DMS 273 (cell line): ENCODE data around the gene FRRS1L.
"Not testable (repeated sequence)": the region's sequence is repeated elsewhere in the genome, so short reads cannot be mapped to it uniquely, and the experiment has no call there.

ENCODE experiments used
- DNase-seq: peaks from one replicate; lab custom pipeline; 2025; ENCODE audit not compliant: unreplicated experiment; lab: John Stamatoyannopoulos, UW

FRRS1L gene

GRCh38 chr9:109133533-109133932 lies 33.5 kb downstream of the FRRS1L start:
- DNase-seq = no peak

DNA sequence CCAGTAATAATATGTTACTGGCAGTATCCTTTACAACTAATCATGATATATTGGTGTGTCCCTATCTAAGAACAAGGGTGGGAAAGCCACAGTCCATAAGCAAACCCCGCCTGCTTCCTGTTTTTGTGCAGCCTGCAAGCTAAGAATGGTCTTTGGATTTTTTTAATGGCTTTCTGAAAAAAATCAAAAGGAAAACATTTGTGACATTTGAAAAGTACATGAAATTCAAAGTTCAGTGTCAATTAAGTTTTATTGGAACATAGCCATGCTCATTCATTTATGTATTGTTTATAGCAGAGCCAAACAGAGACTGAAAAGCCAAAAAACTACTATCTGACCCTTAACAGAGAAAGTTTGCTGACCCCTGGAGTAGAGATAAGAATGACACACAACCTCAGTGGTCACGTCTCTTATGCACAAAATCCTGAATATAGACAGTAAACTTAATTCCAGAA lies 34.5 kb downstream of the FRRS1L start:
- DNase-seq = no peak

GRCh38 chr9:109129470-109130197 lies 37.4 kb downstream of the FRRS1L start:
- DNase-seq = no peak

DNA sequence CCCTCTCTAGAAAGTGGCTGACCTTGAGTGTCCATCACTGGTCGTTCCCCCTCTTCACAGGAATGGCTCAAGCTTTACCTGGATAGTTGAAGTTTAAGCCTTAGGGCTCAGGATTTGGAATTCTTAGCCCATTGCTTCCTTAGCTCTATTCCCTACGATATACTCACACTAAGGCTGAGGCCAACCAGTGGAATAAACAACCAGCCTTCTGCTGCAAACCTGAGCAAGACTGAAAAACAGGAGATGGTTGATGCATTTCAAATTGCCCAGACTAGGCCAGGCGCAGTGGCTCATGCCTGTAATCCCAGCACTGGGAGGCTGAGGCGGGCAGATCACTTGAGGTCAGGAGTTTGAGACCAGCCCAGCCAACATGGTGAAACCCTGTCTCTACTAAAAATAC lies 40.4 kb downstream of the FRRS1L start:
- DNase-seq = not testable (repeated sequence)

DNA sequence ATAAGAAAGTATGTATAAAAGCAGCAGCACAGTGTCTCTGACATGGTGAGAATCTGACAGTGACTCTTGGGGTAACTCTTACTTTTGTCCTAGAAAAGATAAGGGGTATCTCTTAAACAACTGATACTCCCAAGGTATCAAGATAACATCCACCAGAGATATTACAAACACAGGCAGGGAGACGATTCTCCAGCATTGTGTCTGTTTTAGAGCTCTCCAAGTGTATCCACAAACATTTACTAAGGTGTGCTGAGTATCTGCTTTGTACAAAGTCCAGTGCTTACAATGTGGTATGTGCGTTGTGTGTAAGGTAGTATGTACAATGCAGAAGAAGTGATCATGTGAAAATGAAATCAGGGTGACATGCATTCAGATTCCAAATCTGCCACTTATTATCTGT lies 42.9 kb downstream of the FRRS1L start:
- no peak for DNase-seq

DNA sequence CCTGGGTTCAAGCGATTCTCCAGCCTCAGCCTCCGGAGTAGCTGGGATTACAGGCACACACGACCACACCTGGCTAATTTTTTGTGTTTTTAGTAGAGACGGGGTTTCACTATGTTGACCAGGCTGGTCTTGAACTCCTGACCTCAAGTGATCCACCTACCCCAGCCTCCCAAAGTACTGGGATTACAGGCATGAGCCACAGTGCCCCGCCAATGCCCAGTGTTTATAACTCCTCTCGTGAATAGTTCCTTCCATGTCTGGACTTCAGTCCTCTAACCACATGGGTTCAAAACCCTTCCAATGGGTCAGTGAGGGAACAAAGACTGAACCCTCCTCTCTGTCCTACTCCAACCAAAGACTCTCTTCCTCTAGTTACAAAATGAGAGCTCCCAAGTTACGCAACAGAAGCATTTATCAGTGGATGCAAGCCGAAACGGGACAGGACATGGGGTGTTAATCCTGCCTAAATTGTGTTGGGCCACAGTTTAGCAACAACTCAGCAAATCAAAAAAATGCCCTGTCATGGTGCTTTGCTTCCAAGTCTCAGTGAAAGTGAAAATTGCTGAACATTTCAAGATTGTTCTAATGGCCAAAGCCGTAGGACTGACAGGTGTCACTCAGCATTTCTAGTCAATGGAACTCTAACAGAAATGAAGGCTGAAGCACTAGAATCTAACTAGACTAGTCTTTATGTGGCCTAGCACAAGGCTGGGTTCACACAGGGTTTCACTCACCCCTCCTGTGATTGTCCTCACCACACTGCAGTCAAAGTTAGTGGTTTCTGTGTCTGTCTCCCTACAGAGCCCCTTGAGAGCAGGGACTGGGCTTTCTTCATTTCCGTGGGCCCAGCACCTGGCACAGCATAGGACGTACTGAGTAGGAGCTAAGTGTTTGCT lies 44.1 kb downstream of the FRRS1L start:
- no peak for DNase-seq

DNA sequence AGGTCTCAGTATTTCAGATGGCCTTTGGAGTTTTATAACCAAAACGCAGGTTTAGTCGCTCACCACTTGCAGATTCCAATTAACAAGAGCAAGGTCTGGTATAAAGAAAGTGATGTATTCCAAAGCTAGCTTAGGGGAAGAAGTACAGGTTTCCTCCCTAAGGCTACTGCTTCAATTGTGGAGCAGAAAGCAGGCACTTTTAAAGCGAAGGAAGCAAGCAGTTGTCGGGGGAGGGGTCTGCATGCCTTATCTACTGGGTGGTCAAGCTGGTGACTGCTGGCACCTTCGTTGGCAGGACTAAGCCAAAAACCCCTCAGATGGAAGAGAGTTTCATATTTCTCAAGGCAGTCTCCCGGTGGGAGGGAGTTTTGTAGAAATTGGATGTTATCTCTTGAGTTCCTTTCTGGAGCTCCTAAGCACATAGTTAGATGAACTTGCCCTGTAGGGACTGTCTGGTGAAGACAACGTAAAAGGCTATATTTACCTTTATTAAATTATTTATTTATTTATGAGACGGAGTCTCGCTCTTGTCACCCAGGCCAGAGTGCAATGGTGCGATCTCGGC lies 45.7 kb downstream of the FRRS1L start:
- DNase-seq = no peak

DNA sequence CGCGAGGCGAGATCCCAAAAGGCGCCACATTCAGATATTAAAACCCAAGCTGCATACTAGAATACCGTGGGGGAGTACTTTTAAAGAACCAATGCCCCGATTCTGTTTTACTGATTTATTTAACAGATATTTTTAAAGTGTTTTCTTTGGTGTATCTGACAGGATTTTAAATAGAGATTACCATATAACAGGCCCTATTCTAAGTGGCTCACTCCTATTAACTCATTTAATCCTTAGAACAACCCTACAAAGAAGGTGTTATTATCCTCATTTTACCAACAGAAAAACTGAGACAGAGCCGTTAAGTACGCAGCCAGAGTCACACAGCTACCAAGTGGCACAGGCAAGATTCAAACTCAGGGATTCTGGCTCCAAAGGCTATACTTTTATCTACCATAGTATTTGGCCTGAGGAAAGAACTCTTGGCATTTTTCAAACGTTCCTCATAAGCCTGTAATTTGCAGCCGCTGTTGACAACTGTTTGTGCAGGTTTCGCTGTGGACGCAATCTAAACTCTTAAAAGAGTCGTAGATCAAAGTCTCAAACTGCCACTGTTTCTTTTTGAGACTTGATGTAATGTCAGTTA lies 46.8 kb downstream of the FRRS1L start:
- DNase-seq = no peak

- DNase-seq = peak; percentile 99
These were observed 47.4 kb downstream of the FRRS1L start, which contains the start of gene TMEM245 for GRCh38 chr9:109119439-109120203. Gene TMEM245, minus strand, starts transcription at chr9:109119947. Its CDS starts 34 bp downstream, at chr9:109119913.

DNA sequence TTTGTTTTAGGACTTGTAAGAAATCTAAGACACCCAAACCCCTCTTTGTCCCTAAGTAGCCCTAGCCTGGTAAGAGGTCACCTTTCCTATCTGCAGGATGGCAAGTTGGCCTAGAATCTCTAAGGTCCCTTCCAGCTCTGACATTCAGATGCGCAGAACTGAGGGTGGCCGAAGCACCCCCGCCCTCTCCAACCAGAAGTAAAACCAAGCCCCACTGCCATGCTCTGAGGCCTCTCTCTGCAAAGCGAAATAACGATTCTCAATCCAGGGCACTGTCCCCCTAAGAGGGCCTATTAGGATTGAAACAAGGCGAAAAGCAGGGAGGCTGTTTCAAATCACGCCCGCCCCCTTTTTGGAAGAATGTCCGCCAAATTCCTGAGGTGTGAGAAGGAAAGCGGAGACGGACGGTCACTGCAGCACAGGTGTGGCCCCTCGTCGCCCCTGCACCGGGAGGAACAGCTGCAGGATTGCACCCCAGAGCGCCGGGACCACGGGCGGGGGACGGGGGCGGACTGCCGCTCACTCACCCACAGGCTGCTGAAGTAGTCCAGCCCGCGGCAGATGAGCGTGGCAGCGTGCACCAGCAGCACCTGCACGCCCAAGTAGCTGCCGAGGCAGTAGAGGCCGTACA lies 48.1 kb downstream of the FRRS1L start:
- peak; percentile 50 for DNase-seq

DNA sequence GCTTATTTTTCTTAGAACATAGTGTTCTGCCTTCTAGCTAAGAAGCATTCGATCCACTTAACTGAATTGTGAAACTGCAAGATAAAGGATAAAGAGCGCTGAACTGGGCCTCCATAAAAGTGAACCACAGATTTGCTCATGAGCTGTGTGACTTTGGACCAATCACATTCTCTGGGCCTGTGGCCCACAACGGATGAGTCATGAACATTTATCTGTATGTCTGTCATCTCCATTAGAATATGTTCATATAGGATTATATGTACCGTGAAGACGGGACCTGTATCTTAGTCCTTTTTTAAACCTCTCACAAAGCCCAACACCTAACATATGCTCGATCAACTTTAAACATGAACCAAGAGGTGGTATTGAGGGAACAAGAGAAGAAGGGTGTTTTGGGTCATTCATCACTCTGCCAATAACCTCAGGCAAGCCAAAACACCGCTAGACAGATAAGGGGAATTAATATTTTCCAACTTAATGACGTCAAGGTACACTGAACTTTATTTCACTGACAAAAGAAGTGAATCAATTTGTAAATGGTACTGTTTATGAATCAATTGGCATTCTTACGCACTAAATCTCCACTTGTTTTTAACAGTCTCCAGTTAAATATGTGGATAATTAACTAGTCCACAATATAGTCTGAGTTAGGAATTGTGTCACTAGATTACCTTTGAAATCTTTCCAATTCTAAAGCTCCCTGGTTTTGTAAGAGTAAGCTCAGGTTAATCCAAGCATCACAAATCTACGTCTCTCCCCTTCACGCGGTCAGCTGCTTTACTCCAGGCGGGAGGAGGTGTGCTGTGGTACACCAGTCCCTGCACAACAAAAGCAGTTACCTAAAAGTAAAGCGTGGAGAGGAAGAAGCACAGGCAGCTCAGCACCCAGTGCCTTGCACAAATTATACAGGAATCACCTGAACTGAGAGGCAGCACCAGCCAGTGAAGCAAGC lies 48.9 kb downstream of the FRRS1L start:
- peak; percentile 45 for DNase-seq

DNA sequence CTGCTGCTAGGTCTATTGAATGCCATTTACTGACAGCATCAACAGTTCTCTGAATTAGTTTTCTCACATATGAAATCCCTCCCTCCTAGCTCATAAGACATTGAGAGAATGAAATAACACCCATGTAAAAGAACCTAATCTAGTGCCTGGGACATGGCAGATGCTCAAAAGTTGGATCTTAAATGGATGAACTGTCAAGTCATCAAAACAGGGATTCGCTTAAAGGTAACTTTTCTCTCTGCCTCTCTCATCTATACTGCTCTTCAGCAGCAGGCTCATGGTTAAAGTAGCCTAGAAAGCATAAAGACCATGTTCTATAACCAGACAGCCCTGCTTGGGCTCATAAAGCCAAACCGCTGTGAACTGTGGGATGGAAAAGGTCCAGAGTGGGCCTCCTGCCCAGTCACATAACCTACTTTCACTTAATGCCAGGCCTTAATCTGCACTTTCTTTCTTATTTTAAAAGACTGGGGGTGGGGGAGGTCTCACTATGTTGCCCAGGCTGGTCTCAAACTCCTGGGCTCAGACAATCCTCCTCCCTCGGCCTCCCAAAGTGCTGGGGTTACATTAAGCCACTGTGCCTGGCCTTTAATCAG lies 51.0 kb downstream of the FRRS1L start:
- no peak for DNase-seq

- DNase-seq = no peak
These were observed 52.4 kb downstream of the FRRS1L start for GRCh38 chr9:109114670-109115069.

DNA sequence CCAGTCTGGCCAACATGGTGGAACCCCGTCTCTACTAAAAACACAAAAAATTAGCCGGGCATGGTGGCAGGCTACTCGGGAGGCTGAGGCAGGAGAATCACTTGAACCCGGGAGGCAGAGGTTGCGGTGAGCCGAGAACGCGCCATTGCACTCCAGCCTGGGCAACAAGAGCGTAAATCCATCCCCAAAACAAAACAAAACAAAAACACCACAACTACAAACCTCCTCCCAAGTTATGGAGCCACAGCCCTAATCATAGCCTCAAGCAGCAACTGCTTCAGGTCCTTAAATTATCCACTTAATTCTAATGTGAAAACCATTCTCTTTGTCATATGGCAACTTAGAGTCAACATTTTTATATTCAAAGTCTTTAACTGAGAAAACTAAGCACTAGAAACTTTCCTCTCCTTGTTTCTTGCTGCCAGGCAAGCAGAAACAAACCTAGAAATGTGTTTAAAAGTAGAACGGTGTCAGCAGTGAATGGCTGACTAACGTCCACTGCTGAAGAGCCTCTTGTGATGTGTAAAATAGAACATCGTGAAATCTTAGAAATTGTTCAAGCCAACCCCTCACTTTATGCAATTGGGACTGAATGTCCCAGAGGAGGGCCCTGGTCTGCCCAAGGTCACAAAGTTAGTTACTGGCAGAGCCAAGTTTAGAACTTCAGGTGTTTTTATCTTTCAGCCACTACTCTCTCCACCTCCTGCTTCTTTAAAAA lies 53.0 kb downstream of the FRRS1L start:
- no peak for DNase-seq

- DNase-seq = no peak
These were observed 53.8 kb downstream of the FRRS1L start for GRCh38 chr9:109113254-109113653.

- no peak for DNase-seq
These were observed 56.6 kb downstream of the FRRS1L start for GRCh38 chr9:109110329-109111021.

DNA sequence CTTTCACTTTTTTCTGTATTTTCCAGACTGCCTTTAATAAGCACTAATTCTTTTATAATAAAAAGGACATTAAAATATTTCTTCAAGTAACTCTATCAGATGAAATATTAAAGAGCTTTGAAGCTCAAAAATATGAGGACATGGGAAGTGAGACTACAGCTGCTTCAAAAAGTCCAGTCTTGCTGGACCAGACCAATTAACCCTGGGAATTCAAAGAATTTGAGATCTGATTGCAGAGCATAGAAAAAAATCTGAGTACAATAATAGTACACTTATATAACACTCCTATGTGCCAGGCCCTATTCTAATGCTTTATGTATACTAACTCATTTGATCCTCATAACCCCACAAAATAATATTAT lies 57.1 kb downstream of the FRRS1L start:
- no peak for DNase-seq
